ENCODE data around the gene TOP3B. TPM values are rescaled to one million over a fixed set of nuclear protein-coding genes. Genes with fewer than 3 reads are reported as not detected.

Gene TOP3B
- total and polyA plus RNA-seq, 2 donors from 2014 or later: 8.1 to 26.7 TPM

DNA sequence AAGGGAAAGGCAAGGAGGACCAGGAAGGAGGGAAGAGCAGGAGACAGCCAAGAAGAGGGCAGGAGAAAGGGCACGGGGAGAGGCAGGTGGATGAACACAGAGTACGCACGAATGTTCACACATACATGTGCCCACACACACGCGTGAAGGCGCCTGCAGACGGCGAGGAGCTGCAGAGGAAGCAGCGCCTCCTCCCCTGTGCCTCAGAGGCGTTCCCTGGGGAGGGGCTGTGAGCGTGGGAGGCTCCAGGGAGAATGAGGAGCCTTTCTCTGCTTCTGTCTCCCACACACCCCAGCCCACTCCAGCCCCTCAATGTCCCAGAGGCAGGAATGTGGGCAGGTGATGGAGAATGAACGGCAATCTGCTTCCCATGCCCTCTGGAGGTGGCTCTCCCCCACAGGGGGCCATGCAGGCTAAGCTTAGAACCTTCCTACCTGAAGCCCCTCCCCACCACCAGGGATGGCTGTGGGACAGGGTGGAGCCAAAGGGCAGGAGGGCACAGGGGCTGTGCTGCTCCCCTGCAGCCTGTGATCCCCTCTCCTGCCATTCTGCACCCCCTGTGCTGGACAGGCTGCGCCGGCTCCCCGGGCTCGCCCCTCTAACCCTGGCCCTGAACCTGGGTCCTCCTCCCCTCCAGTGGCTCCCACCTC is 55.3 kb downstream of the TOP3B start:
- Histone ChIP-seq H3K4me1 (ENCODE audit: control insufficient read depth in 2 of 3, insufficient read depth in 2 of 3, low read depth in 1 of 3, low read length in 3 of 3) (no peaks in the 10 kb centered on the region), H3K36me3 (ENCODE audit: control insufficient read depth in 2 of 3, insufficient read depth in 3 of 3, low read length in 3 of 3) (peaks cover 0 to 31% (median 17%) of the 10 kb centered on the region in 3 donors), H3K4me3 (ENCODE audit: low read length in 3 of 3) (no peak overlapping the region), H3K9me3 (ENCODE audit: control insufficient read depth in 2 of 3, insufficient read depth in 1 of 3, low read length in 3 of 3) (no peaks in the 10 kb centered on the region), H3K27me3 (ENCODE audit: control insufficient read depth, insufficient read depth, low read length) (no peaks in the 10 kb centered on the region), H3K27ac (ENCODE audit: low read depth in 2 of 2, low read length in 2 of 2) (no peak overlapping the region), H3K9ac (ENCODE audit: low read length in 3 of 3) (no peak overlapping the region)
- TF ChIP-seq CTCF (IDR thresholded peaks at IDR 0.05; ENCODE audit: borderline replicate concordance, extremely low read depth, insufficient read depth): no peak
- DNase-seq: peak in 4 of 5 donors; percentile 57 to 72 (median 66)
- FAIRE-seq: no peak
- intact Hi-C loops (cut with DNase I): no loop called here

DNA sequence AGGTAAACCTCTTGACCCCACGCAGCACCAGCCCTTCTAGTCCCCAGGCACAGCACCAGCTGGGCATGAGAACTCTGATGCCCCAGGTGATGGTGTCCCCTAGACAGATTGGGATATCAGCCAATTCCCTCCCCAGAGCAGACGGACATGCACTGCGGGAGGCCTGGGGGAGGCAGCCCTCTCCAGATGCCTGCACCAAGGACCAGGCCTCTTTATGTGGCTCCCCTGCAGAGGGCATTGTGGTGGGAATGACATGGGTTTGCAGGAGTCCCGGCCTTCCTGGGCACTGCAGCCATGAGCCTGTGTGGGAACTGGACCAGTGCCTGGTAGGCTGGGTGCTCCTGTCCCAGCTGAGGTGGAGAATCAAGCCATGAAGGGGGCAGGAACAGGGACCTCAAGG is 55.9 kb downstream of the TOP3B start:
- no peak for DNase-seq

DNA sequence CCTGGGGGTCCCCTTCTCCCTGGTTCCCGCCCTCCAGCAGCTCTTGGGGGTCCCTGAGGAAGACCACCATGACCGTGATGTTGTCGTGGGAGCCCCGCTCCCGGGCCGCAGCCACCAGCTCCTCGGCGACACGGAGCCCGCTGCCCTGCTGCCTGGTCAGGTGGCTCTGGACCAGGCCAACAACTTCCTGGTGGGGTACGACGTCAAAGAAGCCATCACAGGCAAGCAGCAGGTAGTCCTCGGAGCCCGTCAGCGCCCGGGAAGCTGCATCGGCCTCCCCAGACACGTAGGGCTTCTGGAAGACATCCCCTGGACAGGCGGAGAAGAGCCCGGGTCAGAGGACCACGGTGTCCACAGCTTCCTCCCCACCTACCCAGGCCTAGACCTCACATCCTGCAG is 59.4 kb downstream of the TOP3B start:
- DNase-seq: no peak
- no peaks in the 10 kb centered on the region for H3K27me3 ChIP-seq (ENCODE audit: control insufficient read depth, insufficient read depth, low read length)
- H3K36me3 ChIP-seq (ENCODE audit: control insufficient read depth in 2 of 3, insufficient read depth in 3 of 3, low read length in 3 of 3): peaks cover 0 to 9% (median 0%) of the 10 kb centered on the region in 3 donors
- H3K9me3 ChIP-seq (ENCODE audit: control insufficient read depth in 2 of 3, insufficient read depth in 1 of 3, low read length in 3 of 3): no peaks in the 10 kb centered on the region
- intact Hi-C loops (cut with DNase I): no loop called here
- TF ChIP-seq CTCF (IDR thresholded peaks at IDR 0.05; ENCODE audit: borderline replicate concordance, extremely low read depth, insufficient read depth): no peak
- FAIRE-seq: no peak
- H3K27ac ChIP-seq (ENCODE audit: low read depth in 2 of 2, low read length in 2 of 2): no peak overlapping the region
- H3K4me3 ChIP-seq (ENCODE audit: low read length in 3 of 3): no peak overlapping the region
- no peak overlapping the region for H3K9ac ChIP-seq (ENCODE audit: low read length in 3 of 3)
- no peaks in the 10 kb centered on the region for H3K4me1 ChIP-seq (ENCODE audit: control insufficient read depth in 2 of 3, insufficient read depth in 2 of 3, low read depth in 1 of 3, low read length in 3 of 3)

More for the DNA sequence above, 55.9 kb downstream of the TOP3B start:
- intact Hi-C loops (cut with DNase I): no loop called here
- H3K9me3 ChIP-seq (ENCODE audit: control insufficient read depth in 2 of 3, insufficient read depth in 1 of 3, low read length in 3 of 3): no peaks in the 10 kb centered on the region
- no peak for TF ChIP-seq CTCF (IDR thresholded peaks at IDR 0.05; ENCODE audit: borderline replicate concordance, extremely low read depth, insufficient read depth)
- FAIRE-seq: no peak
- no peaks in the 10 kb centered on the region for H3K4me1 ChIP-seq (ENCODE audit: control insufficient read depth in 2 of 3, insufficient read depth in 2 of 3, low read depth in 1 of 3, low read length in 3 of 3)
- H3K36me3 ChIP-seq (ENCODE audit: control insufficient read depth in 2 of 3, insufficient read depth in 3 of 3, low read length in 3 of 3): peaks cover 0 to 26% (median 14%) of the 10 kb centered on the region in 3 donors
- H3K4me3 ChIP-seq (ENCODE audit: low read length in 3 of 3): no peak overlapping the region
- no peak overlapping the region for H3K9ac ChIP-seq (ENCODE audit: low read length in 3 of 3)
- H3K27me3 ChIP-seq (ENCODE audit: control insufficient read depth, insufficient read depth, low read length): no peaks in the 10 kb centered on the region
- no peak overlapping the region for H3K27ac ChIP-seq (ENCODE audit: low read depth in 2 of 2, low read length in 2 of 2)

Data from kidney (tissue), 14 donors.